ENCODE results near the gene SLIT3. TPM values are rescaled to one million over a fixed set of nuclear protein-coding genes. Genes with fewer than 3 reads are reported as not detected.

SLIT3 gene
- total RNA-seq, 8 experiments from 2014 or later: 6.1 to 159 (median 64.4) TPM

DNA sequence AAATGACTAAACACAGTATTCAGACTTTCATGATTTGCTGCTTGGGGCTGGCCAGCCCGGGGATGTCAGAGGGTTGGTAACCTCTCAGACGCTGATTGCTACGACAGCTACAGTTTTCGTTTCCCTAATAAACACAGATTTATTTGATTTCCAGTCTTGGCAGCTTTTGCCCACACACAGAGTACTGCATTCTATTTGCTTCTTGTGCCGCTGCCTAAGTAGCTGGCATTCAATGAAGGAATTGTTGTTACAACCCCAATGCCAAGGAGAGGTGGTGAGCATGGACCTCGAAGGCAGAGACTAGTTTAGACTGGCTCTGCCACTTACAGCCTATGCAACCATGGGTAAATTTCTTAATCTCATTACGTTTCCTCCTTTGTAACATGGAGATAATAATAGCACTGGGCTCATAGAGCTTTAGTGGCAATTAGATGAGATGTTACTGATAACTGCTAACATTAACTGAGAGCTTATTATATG lies 474.7 kb downstream of the SLIT3 start:
- 8 to 97% (median 56%) methylated on average over 1 to 6 of the region's 7 CpGs; no CpG with 5 or more reads in 1 of the 10 experiments for WGBS, 10 experiments
- ATAC-seq (replicated peaks in 6 of 8): peak in 3 of 8 experiments; percentile 12 to 65 (median 53)
- Histone ChIP-seq H3K4me3 (no peak overlapping the region), H3K27ac (no peak overlapping the region), H3K4me1 (replicated peaks in 1 of 2) (peaks cover 24 to 74% of the 10 kb centered on the region in 2 donors)
- in situ Hi-C loops (cut with MboI; ENCODE audit: low pct_unique_long_range_greater_than_20kb in 2 of 9, low sequenced_read_pairs in 9 of 9, unreplicated experiment in 9 of 9): no loop called here

DNA sequence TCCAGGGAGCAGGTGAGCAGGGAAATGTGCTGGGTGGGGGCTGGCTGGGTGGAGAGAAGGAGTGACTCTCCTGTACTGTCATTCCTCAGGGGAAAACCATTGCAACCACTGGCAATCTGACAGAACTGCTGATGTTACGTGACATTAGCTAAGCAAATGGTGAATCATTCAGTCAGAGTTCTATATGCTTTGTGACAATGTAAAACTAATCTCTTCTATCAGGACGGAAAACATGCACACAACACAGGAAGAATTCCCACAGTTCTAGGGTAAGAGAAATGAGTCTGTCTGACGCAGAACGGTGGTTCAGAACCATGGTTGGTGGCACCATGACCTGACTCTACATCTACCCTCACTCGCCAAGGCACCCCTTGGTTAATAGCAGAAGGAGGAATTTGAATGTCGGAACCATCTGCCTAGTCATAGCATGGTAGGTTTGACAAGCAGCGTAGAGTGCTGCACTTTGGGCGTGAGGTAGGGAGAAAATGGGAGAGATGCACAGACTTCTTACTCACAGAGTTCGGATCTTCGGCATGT lies 478.1 kb downstream of the SLIT3 start:
- WGBS, 10 experiments: 78 to 100% (median 89%) methylated on average over 3 to 8 of the region's 10 CpGs; no CpG with 5 or more reads in 3 of the 10 experiments
- Histone ChIP-seq H3K27ac (no peak overlapping the region), H3K4me1 (replicated peaks in 1 of 2) (peaks cover 48 to 75% of the 10 kb centered on the region in 2 donors), H3K4me3 (no peak overlapping the region)
- in situ Hi-C loops (cut with MboI; ENCODE audit: low pct_unique_long_range_greater_than_20kb in 2 of 9, low sequenced_read_pairs in 9 of 9, unreplicated experiment in 9 of 9): no loop called here
- ATAC-seq (replicated peaks in 6 of 8): peak in 6 of 8 experiments; percentile 25 to 70 (median 64)

DNA sequence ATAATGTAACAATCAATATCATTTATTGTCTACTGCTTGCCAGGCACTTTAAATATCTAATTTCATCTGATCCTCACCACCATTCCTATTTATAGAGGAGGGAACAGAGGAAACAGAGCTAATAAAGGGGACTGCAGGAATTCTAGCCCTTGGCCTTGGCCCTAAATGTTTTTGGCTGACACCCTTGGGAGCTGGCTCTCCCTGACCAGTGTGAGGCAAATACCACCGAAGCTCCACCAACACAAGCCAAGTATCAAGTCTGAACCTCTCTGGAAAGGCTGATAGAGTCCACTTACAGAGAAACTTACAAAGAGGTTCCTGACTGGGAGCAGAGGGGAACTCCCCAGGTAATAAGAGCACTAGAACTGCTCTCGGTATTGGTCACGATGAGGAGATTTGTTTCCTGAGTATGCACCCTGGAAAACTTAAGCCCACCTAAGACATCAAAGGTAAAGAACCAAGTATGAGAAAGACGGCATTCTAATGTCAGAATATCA lies 478.6 kb downstream of the SLIT3 start:
- WGBS, 10 experiments: 0 to 100% (median 86%) methylated on average over 1 to 4 of the region's 4 CpGs; no CpG with 5 or more reads in 3 of the 10 experiments
- Histone ChIP-seq H3K27ac (no peak overlapping the region), H3K4me3 (no peak overlapping the region), H3K4me1 (replicated peaks in 1 of 2) (peaks cover 47 to 75% of the 10 kb centered on the region in 2 donors)
- no peak for ATAC-seq (replicated peaks in 6 of 8)
- in situ Hi-C loops (cut with MboI; ENCODE audit: low pct_unique_long_range_greater_than_20kb in 2 of 9, low sequenced_read_pairs in 9 of 9, unreplicated experiment in 9 of 9): no loop called here

DNA sequence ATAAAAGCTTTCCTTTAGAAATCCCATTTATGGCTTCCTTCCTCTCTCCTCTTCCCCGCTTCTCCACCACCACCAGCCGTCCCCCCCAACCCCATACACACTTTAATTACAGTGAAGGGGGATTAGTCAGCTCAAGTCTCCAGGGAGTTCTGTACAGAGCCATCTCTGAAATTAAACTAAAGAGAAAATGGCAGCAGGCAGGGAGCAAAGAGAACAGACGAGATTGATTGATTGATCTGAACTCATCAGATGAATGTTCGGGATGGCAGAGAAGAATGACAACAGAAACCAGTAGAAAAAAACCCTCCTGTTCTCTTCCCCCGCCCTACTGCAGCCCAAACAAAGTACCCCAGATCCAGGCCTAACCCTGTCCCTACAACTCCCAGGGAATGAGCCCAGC lies 480.1 kb downstream of the SLIT3 start:
- peak in 5 of 8 experiments; percentile 59 to 79 (median 75) for ATAC-seq (replicated peaks in 6 of 8)
- 48 to 100% (median 79%) methylated on average over 1 to 4 of the region's 5 CpGs; no CpG with 5 or more reads in 3 of the 10 experiments for WGBS, 10 experiments
- Histone ChIP-seq H3K4me3 (no peak overlapping the region), H3K27ac (peak overlapping the region; percentile 32 to 35), H3K4me1 (replicated peaks in 1 of 2) (peaks cover 45 to 80% of the 10 kb centered on the region in 2 donors)
- in situ Hi-C loops (cut with MboI; ENCODE audit: low pct_unique_long_range_greater_than_20kb in 2 of 9, low sequenced_read_pairs in 9 of 9, unreplicated experiment in 9 of 9): no loop called here

DNA sequence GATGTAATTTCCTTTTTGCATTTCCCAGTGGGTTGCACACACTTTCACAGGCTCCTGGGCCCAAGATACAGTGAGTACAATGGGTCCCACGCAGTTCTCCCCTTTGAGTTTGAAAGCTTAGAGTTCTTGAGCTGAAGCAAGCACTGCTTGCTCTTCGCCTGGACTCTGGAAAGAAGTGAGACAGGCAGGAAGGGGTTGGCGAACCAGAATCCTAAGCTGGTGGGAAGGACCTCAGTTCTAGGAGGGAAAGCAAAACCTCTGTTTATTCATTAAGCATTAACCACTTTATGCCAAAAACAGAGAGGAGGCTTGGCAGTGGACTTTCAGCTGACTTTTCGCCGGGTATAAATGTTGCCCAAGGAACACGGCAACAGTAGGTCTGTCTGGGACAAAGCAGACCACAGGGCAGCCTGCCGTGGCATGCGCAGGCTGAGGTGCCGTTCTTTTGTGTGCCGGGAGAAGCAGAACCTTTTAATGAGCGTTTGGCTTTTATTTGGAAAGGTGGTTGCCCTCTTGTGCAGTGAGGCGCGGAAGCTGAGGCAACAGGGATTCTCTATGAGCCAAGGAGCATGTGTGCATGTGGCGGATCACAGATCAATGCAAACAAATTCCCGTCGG lies 481.8 kb downstream of the SLIT3 start:
- peak overlapping the region in 1 of 2 donors; percentile 34 for H3K27ac ChIP-seq
- H3K4me3 ChIP-seq: no peak overlapping the region
- 59 to 95% (median 69%) methylated on average over 1 to 13 of the region's 16 CpGs; no CpG with 5 or more reads in 1 of the 10 experiments for WGBS, 10 experiments
- in situ Hi-C loops (cut with MboI; ENCODE audit: low pct_unique_long_range_greater_than_20kb in 2 of 9, low sequenced_read_pairs in 9 of 9, unreplicated experiment in 9 of 9): no loop called here
- no peak for ATAC-seq (replicated peaks in 6 of 8)
- peaks cover 45 to 75% of the 10 kb centered on the region in 2 donors for H3K4me1 ChIP-seq (replicated peaks in 1 of 2)

DNA sequence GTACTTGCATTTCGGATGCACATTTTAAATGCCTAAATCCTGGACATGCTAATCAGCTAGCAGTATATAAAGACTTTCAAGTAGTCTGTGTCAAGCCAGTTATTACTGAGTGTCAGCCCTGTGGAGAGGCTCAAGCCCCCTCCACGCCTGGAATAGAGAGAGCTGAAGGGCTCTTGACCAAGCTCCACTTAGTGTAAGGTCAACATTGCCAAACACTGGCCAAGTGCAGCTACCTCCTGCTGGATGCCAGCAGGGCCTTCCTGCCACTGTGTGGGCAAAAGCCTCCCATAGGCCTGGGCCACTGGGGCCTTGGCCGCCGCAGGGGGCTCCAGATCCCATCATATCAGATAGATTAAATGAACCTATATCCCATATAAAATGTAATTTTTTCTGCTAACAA lies 482.4 kb downstream of the SLIT3 start:
- 55 to 100% (median 86%) methylated on average over 1 to 4 of the region's 4 CpGs; no CpG with 5 or more reads in 3 of the 10 experiments for WGBS, 10 experiments
- peak in 1 of 8 experiments; percentile 65 for ATAC-seq (replicated peaks in 6 of 8)
- in situ Hi-C loops (cut with MboI; ENCODE audit: low pct_unique_long_range_greater_than_20kb in 2 of 9, low sequenced_read_pairs in 9 of 9, unreplicated experiment in 9 of 9): no loop called here
- H3K4me3 ChIP-seq: no peak overlapping the region
- no peak overlapping the region for H3K27ac ChIP-seq
- H3K4me1 ChIP-seq (replicated peaks in 1 of 2): peaks cover 45 to 74% of the 10 kb centered on the region in 2 donors

DNA sequence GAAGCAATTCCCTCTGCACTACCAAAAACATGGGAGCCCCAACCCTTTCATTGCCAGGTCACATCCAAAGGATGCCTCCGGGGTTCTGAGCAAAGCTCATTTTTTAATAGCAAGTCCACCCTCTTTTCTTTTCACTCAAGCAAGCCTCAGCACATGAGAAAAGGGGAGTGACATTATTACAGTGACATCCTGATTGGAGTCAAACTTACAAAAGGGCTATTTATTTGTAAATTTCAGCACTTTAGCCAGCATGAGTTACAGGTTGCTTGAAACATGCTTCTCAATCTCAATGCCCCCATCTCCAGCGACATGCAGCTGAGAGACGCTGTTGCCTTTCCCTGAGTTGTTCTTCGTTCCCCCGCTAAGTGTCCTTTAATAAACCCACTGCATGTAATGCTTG lies 483.3 kb downstream of the SLIT3 start:
- Histone ChIP-seq H3K27ac (no peak overlapping the region), H3K4me3 (no peak overlapping the region), H3K4me1 (replicated peaks in 1 of 2) (peaks cover 45 to 67% of the 10 kb centered on the region in 2 donors)
- ATAC-seq (replicated peaks in 6 of 8): peak in 1 of 8 experiments; percentile 25
- WGBS, 10 experiments: 14 to 100% (median 42%) methylated on average over 1 to 5 of the region's 5 CpGs; no CpG with 5 or more reads in 3 of the 10 experiments
- in situ Hi-C loops (cut with MboI; ENCODE audit: low pct_unique_long_range_greater_than_20kb in 2 of 9, low sequenced_read_pairs in 9 of 9, unreplicated experiment in 9 of 9): no loop called here

DNA sequence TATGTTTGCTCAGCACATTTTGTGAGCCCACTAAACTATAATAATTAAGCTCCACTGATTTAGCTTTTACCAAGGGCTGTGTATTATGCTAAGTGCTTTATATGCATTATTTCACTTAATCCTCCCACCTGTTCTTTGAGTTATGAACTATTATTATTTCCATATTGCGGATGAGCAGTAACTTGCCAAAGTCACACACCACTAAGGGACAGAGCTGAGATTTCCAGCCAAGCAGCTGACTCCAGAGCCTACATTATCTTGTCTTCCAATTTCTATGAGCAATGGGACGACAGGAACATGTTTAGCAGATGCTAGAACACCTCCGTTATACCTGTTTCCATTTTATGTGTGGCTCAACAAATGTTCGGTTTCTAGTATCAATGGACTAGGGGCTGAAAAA lies 484.3 kb downstream of the SLIT3 start:
- WGBS, 10 experiments: 80 to 100% (median 89%) methylated on average over 1 to 4 of the region's 4 CpGs; no CpG with 5 or more reads in 2 of the 10 experiments
- in situ Hi-C loops (cut with MboI; ENCODE audit: low pct_unique_long_range_greater_than_20kb in 2 of 9, low sequenced_read_pairs in 9 of 9, unreplicated experiment in 9 of 9): no loop called here
- Histone ChIP-seq H3K4me1 (replicated peaks in 1 of 2) (peaks cover 38 to 64% of the 10 kb centered on the region in 2 donors), H3K4me3 (no peak overlapping the region), H3K27ac (no peak overlapping the region)
- no peak for ATAC-seq (replicated peaks in 6 of 8)

DNA sequence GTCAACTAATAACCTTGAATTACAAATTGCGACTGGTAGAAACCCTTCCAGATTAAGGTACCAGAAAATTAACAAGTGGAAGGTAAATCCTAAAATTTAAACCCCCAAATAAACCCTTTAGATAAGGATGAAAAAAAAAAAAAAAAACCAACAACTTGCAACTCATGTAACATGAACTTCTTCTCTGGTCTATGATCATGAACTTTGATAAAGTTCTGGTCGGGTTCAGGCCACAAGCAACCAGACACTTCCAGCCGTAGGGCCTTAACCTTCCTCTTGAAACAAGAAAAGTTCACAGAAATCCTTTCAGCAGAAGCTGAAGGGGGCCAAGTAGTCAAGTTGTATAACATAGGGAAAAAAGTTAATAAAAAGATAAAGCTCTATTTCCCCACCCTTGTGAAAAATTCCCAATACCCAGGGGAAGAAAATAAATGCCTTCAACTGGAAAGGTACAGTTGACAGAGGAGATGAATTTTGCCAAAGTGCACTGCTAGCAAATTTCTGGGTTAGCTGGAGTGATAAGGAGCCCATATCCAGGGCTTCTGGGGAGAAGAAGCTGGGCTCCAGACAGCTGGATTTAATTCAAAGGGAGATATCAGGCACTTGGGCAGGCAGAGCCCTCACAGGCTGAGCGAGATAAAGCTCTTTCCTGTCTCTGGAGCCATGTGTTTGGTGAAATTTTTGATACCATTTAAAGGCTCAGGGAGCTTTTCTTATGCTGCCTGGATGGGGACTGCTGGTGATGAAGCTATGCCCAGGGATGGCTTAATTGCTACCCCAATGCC lies 487.6 kb downstream of the SLIT3 start:
- H3K27ac ChIP-seq: no peak overlapping the region
- H3K4me3 ChIP-seq: no peak overlapping the region
- in situ Hi-C loops (cut with MboI; ENCODE audit: low pct_unique_long_range_greater_than_20kb in 2 of 9, low sequenced_read_pairs in 9 of 9, unreplicated experiment in 9 of 9): no loop called here
- 49 to 100% (median 76%) methylated on average over 1 to 4 of the region's 4 CpGs; no CpG with 5 or more reads in 1 of the 10 experiments for WGBS, 10 experiments
- peaks cover 10 to 35% of the 10 kb centered on the region in 2 donors for H3K4me1 ChIP-seq (replicated peaks in 1 of 2)
- no peak for ATAC-seq (replicated peaks in 6 of 8)

DNA sequence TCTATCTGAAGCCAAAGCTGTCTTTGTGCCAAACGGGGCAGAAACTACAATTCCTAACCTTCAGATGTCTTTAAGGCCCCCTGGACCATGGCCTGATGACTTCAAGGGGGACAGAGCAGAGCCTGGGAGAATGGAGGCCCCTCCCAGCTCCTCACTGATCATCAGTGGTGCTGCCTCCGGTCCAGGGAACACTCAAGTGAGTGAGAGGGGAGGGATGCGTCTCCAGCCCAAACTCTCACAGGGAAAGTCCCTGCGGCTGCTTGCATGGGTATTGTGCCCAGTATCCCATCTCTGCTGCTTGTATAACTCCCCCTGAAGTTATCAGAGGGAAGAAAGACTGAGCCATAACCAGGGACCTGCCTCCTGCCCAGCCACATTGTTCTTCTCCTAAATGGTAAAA lies 490.3 kb downstream of the SLIT3 start:
- no peak overlapping the region for H3K27ac ChIP-seq
- in situ Hi-C loops (cut with MboI; ENCODE audit: low pct_unique_long_range_greater_than_20kb in 2 of 9, low sequenced_read_pairs in 9 of 9, unreplicated experiment in 9 of 9): no loop called here
- no peak for ATAC-seq (replicated peaks in 6 of 8)
- H3K4me1 ChIP-seq (replicated peaks in 1 of 2): peaks cover 0 to 15% of the 10 kb centered on the region in 2 donors
- H3K4me3 ChIP-seq: no peak overlapping the region
- WGBS, 10 experiments: 0 to 100% (median 88%) methylated on average over 1 to 2 of the region's 4 CpGs; no CpG with 5 or more reads in 4 of the 10 experiments

DNA sequence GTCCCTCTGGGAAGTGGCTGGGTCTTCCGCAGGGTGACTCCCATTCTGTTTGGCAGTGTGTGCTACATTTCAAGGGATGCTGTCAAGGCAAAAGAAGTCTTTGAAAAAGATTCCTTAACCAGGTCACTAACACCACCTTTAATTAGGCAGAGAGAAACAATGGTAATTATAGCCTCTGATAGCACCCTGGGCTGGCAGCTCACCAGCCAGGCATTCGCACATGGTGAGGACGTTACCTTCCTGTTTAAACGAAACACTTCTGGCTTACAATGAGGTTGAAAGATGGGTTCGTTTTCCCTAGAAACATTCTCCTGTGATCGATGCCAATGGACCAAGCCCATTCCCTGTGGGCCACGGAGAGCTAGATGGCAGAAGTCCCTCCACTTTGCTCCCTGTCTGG lies 491.7 kb downstream of the SLIT3 start:
- Histone ChIP-seq H3K27ac (no peak overlapping the region), H3K4me1 (replicated peaks in 1 of 2) (peaks cover 0 to 7% of the 10 kb centered on the region in 2 donors), H3K4me3 (no peak overlapping the region)
- 60 to 100% (median 87%) methylated on average over 1 to 7 of the region's 7 CpGs; no CpG with 5 or more reads in 3 of the 10 experiments for WGBS, 10 experiments
- no peak for ATAC-seq (replicated peaks in 6 of 8)
- in situ Hi-C loops (cut with MboI; ENCODE audit: low pct_unique_long_range_greater_than_20kb in 2 of 9, low sequenced_read_pairs in 9 of 9, unreplicated experiment in 9 of 9): no loop called here

DNA sequence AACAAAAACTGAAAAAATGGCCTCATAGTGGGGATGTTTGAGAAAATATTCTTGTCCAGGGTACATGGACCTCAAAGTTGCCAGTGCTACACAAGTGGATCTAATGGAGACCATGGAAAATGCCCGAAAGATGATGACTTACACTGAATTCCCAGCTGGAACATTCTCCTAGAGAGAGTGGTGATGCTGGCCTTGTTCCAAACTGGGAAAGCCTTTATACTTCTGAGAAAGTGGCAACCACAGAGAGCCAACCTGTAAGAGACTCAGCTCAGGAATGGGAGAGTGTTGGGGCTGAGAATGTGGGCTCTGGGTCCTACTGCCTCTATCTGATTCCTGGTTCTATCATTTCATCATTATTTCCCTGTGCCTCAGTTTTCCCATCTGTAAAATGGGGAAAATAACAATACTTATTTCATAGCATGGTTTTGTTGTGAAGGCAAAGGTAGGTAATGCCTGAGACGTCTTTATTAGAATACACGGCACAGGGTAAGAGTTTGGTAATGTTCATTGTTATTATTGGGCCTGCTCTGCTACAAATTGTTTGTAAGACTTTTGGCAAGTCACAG lies 492.8 kb downstream of the SLIT3 start:
- ATAC-seq (replicated peaks in 6 of 8): no peak
- 52 to 100% (median 93%) methylated on average over 1 to 2 of the region's 3 CpGs; no CpG with 5 or more reads in 4 of the 10 experiments for WGBS, 10 experiments
- Histone ChIP-seq H3K4me3 (no peak overlapping the region), H3K4me1 (replicated peaks in 1 of 2) (peaks cover 0 to 7% of the 10 kb centered on the region in 2 donors), H3K27ac (no peak overlapping the region)
- in situ Hi-C loops (cut with MboI; ENCODE audit: low pct_unique_long_range_greater_than_20kb in 2 of 9, low sequenced_read_pairs in 9 of 9, unreplicated experiment in 9 of 9): no loop called here

All from motor neuron (in vitro differentiated cells).